HG03460 (cell line): ENCODE results near the gene SLC24A3.

Experiments
- ATAC-seq: cut with Tn5 transposase; IDR thresholded peaks from one replicate; pipeline ENCODE4 v1.9.1; 2021; ENCODE audit not compliant: unreplicated experiment

The SLC24A3 gene

DNA sequence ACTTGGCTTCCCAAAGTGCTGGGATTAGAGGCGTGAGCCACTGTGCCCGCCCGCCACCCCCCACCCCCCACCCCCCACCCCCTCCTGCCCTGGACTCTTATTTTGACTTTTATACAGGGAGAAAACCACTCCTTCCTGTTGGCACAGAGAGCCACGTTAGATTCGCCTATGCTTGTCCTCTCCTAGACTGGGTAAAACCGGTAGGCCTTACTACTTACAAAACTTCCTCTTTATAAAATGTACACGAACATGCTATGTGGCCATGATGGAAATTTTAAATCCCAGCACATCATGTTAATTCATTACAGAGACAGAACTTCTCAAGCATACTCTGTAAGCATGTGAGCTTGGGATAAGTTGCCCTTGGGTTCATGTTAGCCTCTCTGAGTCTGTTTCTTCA is 124.2 kb downstream of the SLC24A3 start:
- ATAC-seq, result no peak

DNA sequence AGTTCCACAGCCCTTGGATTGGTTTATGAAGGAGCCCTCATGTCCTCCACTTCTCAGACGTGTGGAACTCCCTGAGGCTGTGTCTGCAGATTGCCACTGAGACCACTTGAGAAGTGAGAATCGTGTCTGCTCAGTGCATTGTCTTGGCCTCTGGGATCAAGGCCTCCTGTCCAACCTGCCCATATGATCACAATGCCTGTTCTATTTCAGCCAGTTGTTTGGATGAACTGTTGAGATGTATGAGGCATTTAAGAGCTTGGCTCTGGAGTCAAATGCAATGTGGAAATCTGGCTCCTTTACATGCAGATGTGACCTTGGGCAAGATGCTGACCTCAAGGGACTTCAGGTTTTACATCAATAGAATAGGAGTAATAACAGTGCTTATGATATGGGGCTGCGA is 125.9 kb downstream of the SLC24A3 start:
- no peak for ATAC-seq

DNA sequence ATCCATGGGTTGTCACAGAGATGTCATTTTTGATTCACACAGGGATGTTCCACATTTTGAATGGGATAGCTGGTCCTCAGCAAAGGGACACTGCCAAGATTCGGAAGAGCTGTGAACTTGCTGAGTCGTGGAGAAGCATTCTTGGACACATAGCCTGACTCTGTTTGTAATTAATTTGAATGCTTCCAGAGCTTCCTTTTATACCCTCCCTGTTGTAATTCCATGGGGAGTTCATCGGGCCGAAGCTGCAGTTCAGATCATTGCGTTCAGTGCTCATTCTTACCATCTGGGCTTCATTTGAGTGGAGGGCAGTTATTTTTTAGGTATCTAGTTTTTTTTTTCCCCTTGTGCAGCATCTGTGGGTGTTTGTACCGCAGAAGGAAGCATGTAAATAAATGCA is 126.5 kb downstream of the SLC24A3 start:
- ATAC-seq, result no peak

DNA sequence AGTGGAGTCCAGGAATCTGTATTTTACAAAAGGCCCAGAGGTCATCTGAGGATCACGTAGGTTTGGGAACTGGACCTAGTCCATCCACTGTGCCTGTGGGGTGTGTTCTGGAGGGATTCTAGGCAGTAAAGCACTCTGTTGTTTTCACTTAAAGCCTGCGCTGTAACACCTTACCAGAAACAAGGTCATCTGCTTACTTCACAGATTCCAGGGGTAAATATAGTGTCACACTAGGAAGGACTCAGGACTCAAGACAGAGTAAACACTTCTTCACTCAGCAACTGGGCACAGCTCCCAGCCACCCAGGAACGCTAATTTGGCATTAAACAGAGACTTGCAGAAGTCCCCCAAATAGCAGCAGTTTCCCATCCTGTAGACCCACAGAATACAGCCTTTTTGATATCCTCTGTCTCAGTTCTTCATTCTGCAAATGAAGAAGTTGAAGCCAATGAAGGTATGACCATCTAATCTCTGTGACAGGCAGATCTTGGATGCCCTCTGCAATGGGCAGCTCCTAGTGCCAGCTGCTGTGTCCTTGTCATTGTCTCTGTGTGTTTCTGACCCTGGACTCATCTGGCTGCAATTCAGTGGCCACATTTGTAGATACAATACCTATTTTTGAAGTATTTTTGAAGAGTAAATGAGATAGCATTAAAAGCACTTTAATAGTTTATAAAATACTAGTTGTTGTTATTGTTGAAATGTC is 129.1 kb downstream of the SLC24A3 start:
- no peak for ATAC-seq

DNA sequence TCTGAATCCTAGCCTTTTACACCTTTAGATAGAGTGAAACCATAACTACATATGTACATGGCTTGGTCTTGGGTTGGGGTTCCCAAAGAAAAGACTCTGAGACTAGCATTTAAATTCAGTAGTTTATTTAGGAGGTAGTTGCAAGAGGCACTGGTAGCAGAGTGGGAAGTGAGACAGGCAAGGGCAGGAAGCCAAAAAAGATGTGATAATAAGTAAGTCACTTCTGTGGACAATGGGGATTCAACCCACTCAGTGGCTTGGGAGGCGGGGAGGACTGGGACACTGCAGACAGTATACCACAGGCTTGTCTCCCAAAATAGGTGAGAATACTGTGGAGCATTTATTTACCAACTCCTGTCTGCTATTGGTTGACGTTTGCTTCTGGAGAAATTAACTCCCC is 131.9 kb downstream of the SLC24A3 start:
- ATAC-seq, result no peak

DNA sequence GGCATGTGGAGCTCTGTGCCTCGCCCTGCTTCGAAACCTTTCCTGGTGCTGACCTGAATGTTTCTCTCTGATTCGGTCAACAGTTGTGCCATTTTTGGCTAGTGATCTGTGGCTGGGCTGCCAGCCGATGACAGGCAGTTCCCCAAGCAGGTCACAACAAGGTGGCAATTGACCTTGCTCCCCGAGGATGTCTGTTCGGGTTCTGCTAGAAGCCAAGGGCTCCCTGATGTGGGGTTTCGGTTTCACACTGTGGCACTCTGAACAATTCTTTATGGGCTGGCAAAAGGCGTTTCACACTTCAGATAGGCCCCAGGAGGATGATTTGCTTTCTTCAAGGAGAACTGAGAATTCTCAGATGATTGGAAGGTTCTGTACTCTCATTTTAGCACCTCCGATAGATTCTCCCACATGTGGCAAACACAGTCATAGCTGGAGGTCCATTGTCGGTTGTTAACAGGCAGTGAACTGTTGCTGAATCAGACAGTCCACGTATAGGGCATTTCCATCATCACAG is 135.6 kb downstream of the SLC24A3 start:
- ATAC-seq, result peak; percentile 63

DNA sequence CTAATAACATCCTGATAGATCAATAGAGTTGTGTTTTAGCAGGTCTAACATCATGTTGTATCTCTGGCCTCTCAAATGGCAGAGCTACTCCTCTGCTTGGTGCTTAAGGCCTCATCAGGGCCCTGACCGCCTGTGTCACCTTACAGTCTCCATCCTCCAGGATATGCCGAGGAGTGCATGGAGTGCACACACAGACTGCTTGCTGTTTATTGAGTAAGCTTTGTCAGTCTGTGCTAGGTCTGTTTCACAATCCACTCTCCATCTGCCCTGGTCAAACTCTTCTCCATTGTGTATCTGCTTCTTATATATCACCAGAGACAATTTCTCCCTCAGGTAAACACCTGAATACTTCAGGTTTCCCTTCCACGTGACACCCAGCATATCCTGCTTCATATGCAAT is 136.1 kb downstream of the SLC24A3 start:
- no peak for ATAC-seq

DNA sequence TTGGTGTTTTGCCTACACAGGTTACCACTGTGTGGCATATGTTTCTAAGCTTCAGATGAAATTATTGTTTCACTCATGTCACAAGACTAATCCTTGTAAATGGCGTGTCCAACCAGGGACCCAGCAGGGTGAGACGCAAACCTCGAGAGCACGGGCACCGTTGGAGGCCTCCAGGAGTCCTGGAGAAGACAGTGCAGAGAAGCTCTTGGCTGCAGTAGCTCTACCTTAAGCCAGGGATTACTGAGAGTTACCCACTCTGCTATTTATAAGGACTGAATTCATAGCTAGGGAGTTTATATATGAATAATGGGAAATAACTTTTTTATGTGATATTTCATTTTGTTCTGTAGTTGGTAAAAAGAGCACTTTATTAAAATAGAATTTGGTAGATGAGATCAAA is 137.4 kb downstream of the SLC24A3 start:
- no peak for ATAC-seq

DNA sequence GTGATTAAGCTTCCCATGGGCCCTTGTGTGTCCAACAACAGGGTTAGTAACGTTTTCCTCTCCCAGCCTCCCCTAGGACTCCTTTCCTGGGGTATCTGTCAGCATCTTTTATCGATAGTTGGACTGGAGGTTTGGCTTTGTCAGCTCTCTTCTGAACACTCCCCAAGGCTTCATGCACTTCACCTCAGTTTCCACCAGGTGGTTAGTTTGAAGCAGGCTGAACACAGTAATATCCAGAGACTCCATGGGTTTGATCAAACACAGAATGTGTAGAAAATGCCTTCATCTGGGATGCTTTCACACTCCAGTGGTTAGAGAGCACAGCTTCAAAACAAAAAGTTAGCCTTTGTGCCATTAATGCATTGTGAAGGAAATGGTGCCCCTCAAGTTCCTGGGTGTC is 139.1 kb downstream of the SLC24A3 start:
- ATAC-seq, result no peak

DNA sequence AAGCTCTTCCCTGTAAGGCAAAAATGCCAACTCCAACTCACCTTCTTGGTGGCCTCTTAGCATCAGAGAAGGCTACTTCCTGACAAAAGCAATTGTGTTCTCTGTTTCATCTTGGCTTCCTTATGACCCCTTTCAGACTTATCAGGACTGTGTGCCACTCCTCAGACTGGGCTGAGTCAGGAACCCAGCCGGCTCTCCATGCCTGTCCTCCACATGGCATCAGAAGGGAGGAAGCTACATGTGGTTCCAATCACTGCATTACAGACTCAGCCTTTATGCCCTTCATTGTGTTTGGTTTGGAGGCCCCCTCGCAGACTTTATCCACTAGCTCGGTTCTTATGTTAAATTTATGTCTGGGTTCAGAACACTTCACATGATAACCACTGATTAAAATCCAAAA is 142.5 kb downstream of the SLC24A3 start:
- ATAC-seq, result no peak

DNA sequence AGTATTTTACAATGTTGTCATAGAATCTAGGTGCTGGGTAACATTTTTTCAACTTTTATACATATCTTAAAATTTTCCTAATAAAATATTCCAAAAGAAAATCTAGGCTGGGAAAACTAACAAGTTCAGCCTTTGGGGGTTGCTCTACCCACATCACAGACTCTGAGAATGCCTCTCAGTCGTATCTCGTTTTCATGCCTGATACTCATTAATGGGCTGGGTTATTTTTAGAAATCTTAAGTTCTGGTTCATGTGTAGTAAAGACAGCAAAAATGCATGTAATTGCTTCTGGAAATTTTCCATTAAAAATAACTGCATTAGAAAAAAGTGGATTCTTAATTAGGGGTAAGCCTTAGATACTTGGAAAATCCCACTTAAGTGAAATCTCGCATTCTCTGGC is 149.3 kb downstream of the SLC24A3 start:
- no peak for ATAC-seq

DNA sequence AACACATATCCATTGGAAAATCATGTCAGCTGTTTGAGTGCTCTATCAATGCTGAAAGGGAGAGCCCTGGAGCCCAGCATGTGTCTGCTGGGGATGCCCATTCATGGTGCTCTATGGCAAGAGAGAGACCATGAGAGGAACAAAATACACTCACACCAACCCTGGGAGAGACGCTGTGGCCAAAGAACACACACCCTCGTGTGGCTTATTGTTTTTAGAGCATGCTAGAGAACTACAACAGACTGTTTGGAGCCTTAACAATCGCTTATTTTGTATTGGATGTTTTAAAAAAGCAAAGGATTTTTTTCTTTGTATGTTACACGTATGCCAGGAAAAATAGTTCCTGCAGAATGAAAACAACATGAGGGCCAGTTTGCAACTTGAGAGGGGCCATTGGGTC is 151.0 kb downstream of the SLC24A3 start:
- ATAC-seq, result no peak

DNA sequence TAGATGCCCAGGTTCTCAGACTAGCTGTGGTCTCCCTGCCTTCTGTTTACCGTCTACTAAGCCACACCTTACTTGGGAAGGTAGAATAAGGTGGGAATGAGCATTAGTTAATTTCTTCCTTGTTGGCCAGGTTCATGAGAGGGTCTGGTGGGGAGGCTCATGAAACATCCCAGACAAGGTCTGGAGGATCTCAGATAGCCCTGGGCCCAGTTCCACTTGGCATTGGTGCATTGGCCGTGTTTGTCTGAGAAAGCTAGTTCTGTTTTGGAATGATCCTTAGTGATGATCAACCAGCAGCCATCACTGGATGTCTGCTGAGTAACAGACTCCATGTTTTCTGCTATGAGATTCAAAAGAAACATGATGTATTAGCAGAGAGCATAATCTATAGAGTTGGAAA is 155.1 kb downstream of the SLC24A3 start:
- ATAC-seq, result no peak

DNA sequence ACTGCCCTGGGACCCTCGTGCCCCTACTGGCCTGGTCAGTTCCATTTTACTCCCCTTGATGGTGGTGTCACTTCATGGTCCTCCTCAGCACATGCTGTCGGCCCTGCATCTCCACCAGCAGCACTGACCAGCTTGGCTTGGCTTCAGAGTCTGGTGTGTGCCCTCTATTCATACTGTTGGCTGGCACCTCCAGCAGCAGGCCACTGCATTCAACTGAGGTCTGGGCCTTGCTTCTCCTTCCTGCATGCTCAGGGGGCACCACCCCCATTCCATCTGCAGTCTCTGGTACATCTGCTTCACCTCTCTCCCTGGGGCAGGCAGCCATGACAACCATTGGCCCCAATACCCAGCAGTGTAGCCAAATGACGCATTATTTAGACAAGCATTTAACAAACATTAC is 155.9 kb downstream of the SLC24A3 start:
- no peak for ATAC-seq

DNA sequence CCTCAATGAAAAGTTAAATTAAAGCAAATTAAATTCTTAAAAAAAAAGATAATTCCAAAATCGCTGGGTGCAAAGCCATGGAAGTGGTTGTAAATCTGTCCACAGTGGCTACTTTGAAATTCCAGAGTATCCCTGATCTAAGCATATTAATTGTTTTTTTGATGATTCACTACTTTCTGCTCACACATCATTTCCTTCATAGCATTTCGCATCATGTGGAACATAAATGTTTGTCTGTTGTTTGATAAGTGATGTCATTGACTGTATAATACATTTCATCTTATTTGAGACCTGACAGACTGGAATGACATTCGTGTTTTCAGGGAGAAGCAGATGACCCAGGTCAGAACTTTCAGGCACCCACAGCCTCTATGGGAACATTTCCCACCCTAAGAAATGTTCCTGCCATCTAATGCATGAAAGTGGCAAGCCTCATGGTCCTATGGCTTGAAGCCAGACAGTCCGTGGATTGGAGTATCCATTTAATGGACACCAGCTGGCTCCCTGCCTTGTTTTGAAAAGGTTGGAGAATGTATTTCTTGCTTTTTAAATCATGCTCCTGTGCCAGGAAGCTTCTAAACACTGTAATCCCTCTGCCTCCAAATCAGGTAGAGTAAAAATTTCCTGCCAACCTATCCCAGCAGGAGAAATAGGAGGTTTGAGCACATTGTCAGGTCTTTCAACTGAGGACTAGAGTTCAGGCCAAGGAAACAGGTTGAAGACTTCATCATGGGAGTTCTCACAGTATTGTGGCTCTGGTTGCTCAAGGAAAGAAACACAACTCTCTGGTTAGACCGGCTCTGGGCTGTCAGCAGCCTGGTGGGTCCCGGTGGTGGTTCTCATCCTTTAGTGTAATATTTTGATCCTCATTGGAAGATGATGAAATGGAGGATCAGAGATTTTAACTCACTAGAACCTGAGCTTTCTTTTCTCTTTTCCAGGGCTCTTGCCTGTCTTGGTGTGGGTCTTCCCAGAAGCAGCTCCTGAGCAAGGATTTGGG is 157.9 kb downstream of the SLC24A3 start:
- ATAC-seq, result no peak

DNA sequence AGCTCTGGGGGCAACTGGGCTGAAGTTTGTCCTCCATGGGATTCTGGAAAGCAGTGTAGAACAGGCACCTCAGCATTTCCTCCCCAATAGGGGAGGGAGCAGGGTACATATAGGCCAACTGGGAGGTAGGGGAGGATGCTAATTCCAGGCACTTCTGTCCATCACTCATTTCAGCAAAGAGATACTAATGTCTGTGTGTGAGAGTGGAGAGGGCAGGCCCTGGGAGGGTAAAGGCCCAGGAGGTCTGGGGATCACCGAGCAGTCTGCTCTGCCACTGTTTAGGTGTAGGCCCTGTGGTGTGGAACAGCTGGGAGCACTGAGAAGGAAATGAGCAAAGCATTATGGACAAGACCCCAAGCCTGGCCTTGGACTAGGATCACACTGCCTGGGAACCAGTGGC is 158.7 kb downstream of the SLC24A3 start:
- ATAC-seq, result no peak

DNA sequence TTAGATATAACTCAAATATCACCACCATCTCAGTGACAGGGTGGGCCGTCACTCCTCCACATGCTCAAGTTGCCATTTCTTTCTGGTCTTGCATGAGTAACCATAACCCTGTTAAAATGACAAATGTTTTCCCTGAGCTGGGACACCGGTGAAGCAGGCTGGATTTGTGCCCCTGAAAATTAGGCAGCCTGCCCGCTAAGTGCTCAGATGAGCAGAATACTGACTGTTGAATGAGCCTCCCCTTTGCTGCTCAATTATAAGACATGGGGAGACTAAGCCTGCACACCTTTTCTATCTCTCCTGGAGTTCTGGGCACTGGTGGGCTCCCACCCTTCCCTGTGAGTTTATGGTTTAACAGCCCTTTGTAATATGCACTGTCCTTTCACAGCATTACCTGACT is 161.8 kb downstream of the SLC24A3 start:
- ATAC-seq, result no peak

DNA sequence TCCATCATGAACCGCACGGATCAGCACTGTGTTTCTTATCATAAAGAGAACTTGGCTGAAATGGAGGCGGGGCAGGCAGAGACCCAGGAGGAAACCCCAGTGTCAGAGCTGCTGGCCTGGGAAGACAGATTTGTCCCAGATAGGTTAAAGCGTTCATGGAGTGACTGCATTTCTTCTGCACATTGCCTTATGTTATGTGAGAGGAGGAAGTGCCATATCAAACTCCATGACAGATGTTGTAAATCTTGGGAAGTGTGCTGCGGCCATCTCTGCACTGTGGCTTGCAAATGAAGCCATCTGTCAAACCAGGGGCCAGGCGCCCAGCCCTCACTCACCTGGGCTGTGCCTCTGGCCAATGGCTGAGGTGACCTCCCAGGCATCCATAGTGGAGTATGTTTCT is 163.0 kb downstream of the SLC24A3 start:
- ATAC-seq, result no peak

DNA sequence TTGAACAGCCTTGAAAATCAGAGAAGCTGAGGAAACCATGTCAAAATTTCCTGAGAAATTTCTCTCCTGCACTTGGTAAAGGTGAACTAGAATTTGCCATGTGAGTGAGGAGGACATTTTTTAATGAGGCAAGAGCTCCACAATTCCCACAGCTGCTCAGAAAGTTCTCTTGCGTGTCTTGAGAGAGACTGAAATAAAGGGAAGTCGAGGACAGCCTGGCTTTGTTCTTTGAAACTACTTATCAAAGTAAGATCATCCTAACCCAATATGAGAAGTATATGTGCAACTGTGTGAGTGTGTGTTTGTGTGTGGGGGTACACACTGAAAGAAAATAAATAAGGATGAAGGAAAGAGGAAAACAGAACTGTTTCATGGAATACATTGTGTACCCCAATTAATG is 163.4 kb downstream of the SLC24A3 start:
- ATAC-seq, result no peak

DNA sequence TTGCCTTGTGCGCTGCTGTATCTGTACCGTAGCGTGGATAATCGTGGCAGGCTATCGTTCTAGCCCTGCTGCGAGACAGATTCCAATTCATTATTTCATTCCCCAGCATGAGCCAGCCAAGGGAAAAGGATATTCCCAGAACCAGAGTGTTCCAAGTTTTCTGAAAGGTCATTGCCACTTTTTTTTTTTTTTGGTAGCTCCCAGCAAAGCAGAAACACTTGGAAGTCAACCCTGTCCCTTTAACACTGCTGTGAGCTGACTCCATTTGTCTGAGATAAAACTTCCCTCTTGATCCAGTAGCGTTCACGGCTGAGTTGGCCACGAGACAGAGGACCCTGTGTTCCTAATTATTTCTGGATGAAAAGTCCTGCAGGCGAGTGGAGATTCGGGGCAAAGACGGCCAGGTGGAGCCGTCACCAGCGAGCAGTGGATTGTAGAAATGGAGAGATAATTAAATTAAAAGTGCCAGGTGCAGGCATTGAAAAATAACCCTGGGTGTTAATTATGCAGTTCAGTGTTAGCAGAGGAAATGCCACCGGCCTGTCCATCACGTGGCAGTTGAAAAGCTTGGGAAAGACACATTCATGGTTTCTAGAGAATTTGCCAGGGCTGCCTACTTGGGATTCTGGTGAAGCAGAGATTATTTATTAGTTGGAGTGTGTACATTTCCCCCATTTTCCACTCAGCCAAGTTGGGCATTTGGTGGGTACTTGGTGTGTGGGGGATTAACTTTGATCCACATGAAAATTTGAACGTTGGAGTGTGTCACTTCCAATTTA is 164.2 kb downstream of the SLC24A3 start:
- ATAC-seq, result no peak

DNA sequence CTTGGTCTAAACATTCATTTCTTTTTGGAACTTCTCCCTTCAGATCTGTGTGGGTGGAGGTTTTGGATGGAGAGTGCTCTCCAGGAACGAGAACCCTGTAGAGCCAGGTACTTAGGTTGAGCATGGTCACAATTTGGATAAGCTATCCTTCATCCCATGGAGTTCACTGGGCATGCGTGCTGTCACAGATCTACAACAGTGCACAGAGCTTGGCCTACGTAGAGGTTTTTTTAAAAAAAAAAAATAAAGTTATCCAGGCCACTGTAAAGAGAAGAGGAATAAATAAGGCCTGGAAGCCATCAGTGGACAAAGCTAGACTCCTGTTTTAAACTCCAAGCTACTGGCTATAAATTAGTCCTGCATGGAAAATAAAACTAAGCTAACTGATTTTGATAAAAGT is 165.6 kb downstream of the SLC24A3 start:
- ATAC-seq, result no peak
